OCI-LY1 (cell line): ENCODE results near the gene CREB3L4.
A peak's percentile ranks its signal among the peaks of the same experiment; 100 is the strongest.

ENCODE experiments used
- H2AFZ ChIP-seq: fragments of 200-600 bp; sonication (generic), shearing (Covaris generic); 2 replicates; pipeline ENCODE4 v1.6.0; 2014; ENCODE audit warnings: antibody characterized with exemption, mild to moderate bottlenecking, low read length
- H3F3A ChIP-seq: fragments of 200-600 bp; sonication (generic), shearing (Covaris generic); 2 replicates; pipeline ENCODE4 v1.6.0; 2014; ENCODE audit warnings: mild to moderate bottlenecking, antibody characterized with exemption, low read length, moderate library complexity; ENCODE audit not compliant: insufficient read depth
- H3K27ac ChIP-seq: fragments of 200-600 bp; sonication (generic); 2 replicates; pipeline ENCODE4 v1.5.1; 2014; ENCODE audit warnings: low read length, mixed run types, mild to moderate bottlenecking, low read depth; ENCODE audit not compliant: poor library complexity, severe bottlenecking
- H3K27me3 ChIP-seq: fragments of 200-600 bp; sonication (generic); 2 replicates; pipeline ENCODE4 v1.6.0; 2014; ENCODE audit warnings: antibody characterized with exemption, mild to moderate bottlenecking, low read length, moderate library complexity; ENCODE audit not compliant: insufficient read depth
- H3K36me3 ChIP-seq: fragments of 200-600 bp; sonication (generic); 2 replicates; pipeline ENCODE4 v1.6.1; 2014; ENCODE audit warnings: mild to moderate bottlenecking, antibody characterized with exemption, low read length, moderate library complexity, mixed read lengths; ENCODE audit not compliant: insufficient read depth
- H3K4me1 ChIP-seq: fragments of 200-600 bp; sonication (generic); 2 replicates; pipeline ENCODE4 v1.5.1; 2014; ENCODE audit warnings: mild to moderate bottlenecking, low read length, moderate library complexity; ENCODE audit not compliant: insufficient read depth, severe bottlenecking
- H3K4me2 ChIP-seq: fragments of 200-600 bp; sonication (generic), shearing (Covaris generic); 2 replicates; pipeline ENCODE4 v1.6.1; 2014; ENCODE audit warnings: low read length
- H3K4me3 ChIP-seq: fragments of 200-600 bp; sonication (generic); 2 replicates; pipeline ENCODE4 v1.5.1; 2014; ENCODE audit warnings: low read length, low read depth, mild to moderate bottlenecking, mixed read lengths; ENCODE audit not compliant: poor library complexity, severe bottlenecking
- H3K79me2 ChIP-seq: fragments of 200-600 bp; shearing (Covaris generic); 2 replicates; pipeline ENCODE4 v1.6.1; 2016; ENCODE audit warnings: mixed run types, low read length, mixed read lengths; ENCODE audit not compliant: insufficient read depth
- H3K9ac ChIP-seq: fragments of 200-600 bp; sonication (generic), shearing (Covaris generic); 2 replicates; pipeline ENCODE4 v1.6.1; 2014; ENCODE audit warnings: mild to moderate bottlenecking, low read length, mixed read lengths
- H3K9me2 ChIP-seq: fragments of 200-600 bp; sonication (generic), shearing (Covaris generic); 2 replicates; pipeline ENCODE4 v1.6.1; 2014; ENCODE audit warnings: low read depth, mild to moderate bottlenecking, low read length, mixed read lengths
- H3K9me3 ChIP-seq: fragments of 200-600 bp; shearing (Covaris generic); 2 replicates; pipeline ENCODE4 v1.6.1; 2014; ENCODE audit warnings: low read length, mixed read lengths
- H4K20me1 ChIP-seq: fragments of 200-600 bp; sonication (generic), shearing (Covaris generic); 2 replicates; pipeline ENCODE4 v1.6.0; 2016; ENCODE audit warnings: mild to moderate bottlenecking, low read length; ENCODE audit not compliant: insufficient read depth
- EZH2 ChIP-seq: fragments of 200-600 bp; sonication (generic), shearing (Covaris generic); IDR thresholded peaks from 2 replicates; pipeline ENCODE4 v1.8.0; 2017; ENCODE audit warnings: borderline replicate concordance, mixed run types, mild to moderate bottlenecking, antibody characterized with exemption, low read length, moderate library complexity, mixed read lengths
- TF ChIP-seq, protein P1 (sequence below): fragments of 200-600 bp; sonication (generic), shearing (Covaris generic); IDR thresholded peaks from 2 replicates; pipeline ENCODE4 v1.5.1; 2017; ENCODE audit warnings: mild to moderate bottlenecking, antibody characterized with exemption, low read length, moderate library complexity, mixed read lengths

CREB3L4 gene

DNA sequence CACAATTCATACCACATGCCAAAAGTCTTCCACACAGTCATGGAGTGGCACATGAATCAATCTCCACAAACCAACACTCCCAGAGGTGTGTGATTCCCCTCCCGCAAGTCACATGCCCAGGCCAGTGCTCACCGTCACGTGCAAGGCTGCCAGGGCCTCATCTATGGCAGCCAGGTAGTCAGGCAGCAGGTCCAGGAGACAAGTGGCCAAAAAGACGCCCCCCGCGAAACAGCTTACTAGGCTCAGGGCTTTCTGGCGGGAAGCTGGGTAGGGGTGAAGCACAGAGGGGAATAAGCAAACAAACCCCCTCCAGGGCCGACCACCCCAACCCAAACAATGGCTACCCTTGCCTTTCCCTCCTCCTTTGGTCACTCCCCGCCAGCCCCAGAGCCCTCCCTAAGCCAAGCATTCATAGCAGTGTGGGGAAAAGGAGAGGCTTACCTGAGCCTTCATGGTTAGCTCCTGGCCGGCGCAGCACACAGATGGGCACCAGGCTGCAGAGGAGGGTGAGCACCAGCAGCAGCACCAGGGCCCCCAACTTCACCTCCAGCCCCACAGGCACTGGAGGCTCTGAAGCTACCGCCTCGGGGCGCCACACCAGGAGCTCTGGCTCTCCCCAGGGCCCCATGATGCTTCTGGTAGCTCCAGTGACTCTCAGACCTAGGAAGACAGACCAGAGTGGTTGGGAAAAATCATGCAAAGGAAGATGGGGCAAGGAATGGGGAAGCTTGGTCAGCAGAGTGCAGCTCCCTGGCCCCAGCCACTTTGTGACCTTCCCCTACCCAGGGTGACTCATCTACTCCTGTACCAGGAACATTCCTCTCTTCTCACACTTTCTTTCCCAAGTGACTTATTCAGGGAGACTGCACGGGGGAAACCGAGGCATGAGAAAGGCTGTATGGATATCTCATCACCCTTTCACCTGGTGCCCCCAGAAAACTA, 5.3 kb upstream of the CREB3L4 start:
- Histone ChIP-seq H3K9me3 (no peaks in the 10 kb centered on the region), H3K36me3 (peaks cover 7% of the 10 kb centered on the region; the same call in 1 of the 2 replicates), H3K9me2 (no peaks in the 10 kb centered on the region), H3K27me3 (no peaks in the 10 kb centered on the region), H3F3A (no peaks in the 10 kb centered on the region), H3K27ac (peak overlapping the region; percentile 73), H2AFZ (no peak overlapping the region), H4K20me1 (no peaks in the 10 kb centered on the region), H3K79me2 (peaks cover 10% of the 10 kb centered on the region), H3K4me2 (peak overlapping the region; percentile 88), H3K4me1 (peaks cover 49% of the 10 kb centered on the region), H3K9ac (peak overlapping the region; percentile 84), H3K4me3 (peak overlapping the region; percentile 72)
- TF ChIP-seq, protein P1, sequence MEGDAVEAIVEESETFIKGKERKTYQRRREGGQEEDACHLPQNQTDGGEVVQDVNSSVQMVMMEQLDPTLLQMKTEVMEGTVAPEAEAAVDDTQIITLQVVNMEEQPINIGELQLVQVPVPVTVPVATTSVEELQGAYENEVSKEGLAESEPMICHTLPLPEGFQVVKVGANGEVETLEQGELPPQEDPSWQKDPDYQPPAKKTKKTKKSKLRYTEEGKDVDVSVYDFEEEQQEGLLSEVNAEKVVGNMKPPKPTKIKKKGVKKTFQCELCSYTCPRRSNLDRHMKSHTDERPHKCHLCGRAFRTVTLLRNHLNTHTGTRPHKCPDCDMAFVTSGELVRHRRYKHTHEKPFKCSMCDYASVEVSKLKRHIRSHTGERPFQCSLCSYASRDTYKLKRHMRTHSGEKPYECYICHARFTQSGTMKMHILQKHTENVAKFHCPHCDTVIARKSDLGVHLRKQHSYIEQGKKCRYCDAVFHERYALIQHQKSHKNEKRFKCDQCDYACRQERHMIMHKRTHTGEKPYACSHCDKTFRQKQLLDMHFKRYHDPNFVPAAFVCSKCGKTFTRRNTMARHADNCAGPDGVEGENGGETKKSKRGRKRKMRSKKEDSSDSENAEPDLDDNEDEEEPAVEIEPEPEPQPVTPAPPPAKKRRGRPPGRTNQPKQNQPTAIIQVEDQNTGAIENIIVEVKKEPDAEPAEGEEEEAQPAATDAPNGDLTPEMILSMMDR = peak; percentile 18; the same call in 1 of the 2 replicates
- no peak for TF ChIP-seq EZH2

DNA sequence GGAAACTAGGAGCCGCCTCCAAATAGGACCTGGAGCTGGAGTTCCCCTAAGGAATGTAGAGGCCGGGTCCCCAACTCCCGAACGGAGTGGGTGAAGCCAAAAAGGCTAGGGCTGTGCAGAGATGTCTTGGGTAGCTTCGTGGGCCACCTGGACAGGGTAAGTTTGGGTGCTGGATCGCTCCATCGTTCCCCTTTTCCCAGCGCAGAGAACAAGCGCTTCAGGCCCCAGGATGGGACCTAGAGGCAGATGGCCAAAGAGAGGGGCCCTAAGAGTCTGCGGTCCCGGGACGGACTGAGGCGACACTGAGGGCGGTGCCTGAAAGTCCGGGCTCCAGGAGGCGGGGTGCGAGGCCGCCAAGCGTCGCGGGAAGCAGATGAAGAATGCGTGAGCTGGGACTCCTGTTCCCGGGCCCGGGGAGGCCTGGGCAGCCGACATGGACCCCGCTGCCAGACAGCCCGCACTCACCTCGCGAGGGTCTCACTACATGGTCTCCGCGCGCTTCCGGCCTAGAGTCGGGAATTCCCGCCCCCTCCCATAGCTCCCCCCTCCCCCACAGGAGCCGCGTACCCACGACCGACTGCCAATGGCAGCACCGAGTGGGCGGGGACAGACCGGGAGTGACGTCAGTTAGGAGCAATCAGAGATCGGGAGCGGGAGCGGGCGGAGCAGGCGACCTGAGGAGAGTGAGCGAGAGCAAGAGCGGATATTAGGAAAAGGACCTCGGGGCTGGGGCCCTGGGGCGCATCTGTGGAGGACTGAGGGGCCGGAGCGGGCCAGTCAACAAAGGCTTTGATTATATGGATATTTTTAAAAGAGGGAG, 4.5 kb upstream of the CREB3L4 start, which contains the start of gene SLC39A1:
Gene SLC39A1, minus strand, starts transcription at position 508 of the 820 bp plus-strand sequence. CDS start 822 bp downstream, outside the sequence.
- H3K9me2 ChIP-seq = no peaks in the 10 kb centered on the region
- H3K4me1 ChIP-seq = peaks cover 51% of the 10 kb centered on the region
- H3K4me3 ChIP-seq = peak within 1 kb of the TSS; percentile 72
- no peak within 1 kb of the TSS for H2AFZ ChIP-seq
- no peaks in the 10 kb centered on the region for H3K9me3 ChIP-seq
- H3K79me2 ChIP-seq = peaks cover 4% of the 10 kb centered on the region; the same call in 1 of the 2 replicates
- H3K9ac ChIP-seq = peak within 1 kb of the TSS; percentile 84
- peak within 1 kb of the TSS; percentile 88 for H3K4me2 ChIP-seq
- H3K36me3 ChIP-seq = peaks cover 7% of the 10 kb centered on the region; the same call in 1 of the 2 replicates
- peak within 1 kb of the TSS; percentile 73 for H3K27ac ChIP-seq
- TF ChIP-seq, protein P1 = no peak
- H3K27me3 ChIP-seq = no peaks in the 10 kb centered on the region
- no peaks in the 10 kb centered on the region for H4K20me1 ChIP-seq
- no peaks in the 10 kb centered on the region for H3F3A ChIP-seq

DNA sequence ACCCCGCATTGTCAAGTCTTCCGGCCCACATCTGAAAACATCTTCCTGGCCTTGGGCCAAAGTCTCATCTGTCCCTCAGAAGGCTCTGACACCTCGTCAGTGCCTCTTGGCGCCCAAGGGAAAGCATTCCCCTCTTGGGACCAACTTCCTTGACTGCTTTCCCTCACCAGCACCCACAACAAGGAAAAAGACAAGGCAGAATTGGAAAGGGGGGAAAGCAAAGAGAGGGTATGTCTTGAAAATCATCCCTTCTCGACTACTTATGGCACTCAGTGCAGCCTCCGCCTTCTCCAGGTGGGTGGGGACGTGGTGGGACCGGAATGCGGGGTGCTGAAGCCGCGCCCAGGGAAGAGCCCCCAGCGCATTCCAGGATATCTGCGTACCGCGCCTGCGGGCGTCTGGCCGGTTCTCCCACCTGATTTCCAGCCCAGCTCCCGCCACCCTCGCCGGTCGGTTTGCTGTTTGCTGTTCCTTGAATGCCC, 3.8 kb upstream of the CREB3L4 start:
- H3K9me3 ChIP-seq = no peaks in the 10 kb centered on the region
- TF ChIP-seq, protein P1 = no peak
- no peak for TF ChIP-seq EZH2
- no peaks in the 10 kb centered on the region for H3K27me3 ChIP-seq
- H3K79me2 ChIP-seq = peaks cover 4% of the 10 kb centered on the region; the same call in 1 of the 2 replicates
- peak overlapping the region; percentile 88 for H3K4me2 ChIP-seq
- peak overlapping the region; percentile 84 for H3K9ac ChIP-seq
- H4K20me1 ChIP-seq = no peaks in the 10 kb centered on the region
- peak overlapping the region; percentile 73 for H3K27ac ChIP-seq
- peaks cover 7% of the 10 kb centered on the region; the same call in 1 of the 2 replicates for H3K36me3 ChIP-seq
- H2AFZ ChIP-seq = no peak overlapping the region
- H3F3A ChIP-seq = no peaks in the 10 kb centered on the region
- H3K4me3 ChIP-seq = peak overlapping the region; percentile 72
- no peaks in the 10 kb centered on the region for H3K9me2 ChIP-seq
- peaks cover 55% of the 10 kb centered on the region for H3K4me1 ChIP-seq
